SK-N-SH (cell line): ENCODE results near the gene DUSP6. TPM values are rescaled to one million over a fixed set of nuclear protein-coding genes. Genes with fewer than 3 reads are reported as not detected.

Experiments used
- CTCF ChIA-PET: fragments of 300-600, 350-600 bp; formaldehyde crosslinking; extraction: SDS; loops from one replicate; lab custom pipeline; 2021; lab: Yijun Ruan, JAX
- POLR2A ChIA-PET: fragments of 350-600 bp; sonication (Branson Sonifier 250); formaldehyde crosslinking; extraction: SDS; loops from one replicate; lab custom pipeline; 2020; ENCODE audit warnings: antibody characterized with exemption, inconsistent platforms; lab: Yijun Ruan, JAX
- DNase-seq: peaks from one replicate; pipeline ENCODE4 v3.0.0; 2012
- H2AFZ ChIP-seq: fragments of 200-600 bp; sonication (generic); 2 replicates; pipeline ENCODE4 v1.8.1; 2016; ENCODE audit warnings: antibody characterized with exemption, mild to moderate bottlenecking, low read depth
- H3F3A ChIP-seq: fragments of 200-600 bp; sonication (generic); replicated peaks from 2 replicates; pipeline ENCODE3; 2016; ENCODE audit warnings: antibody characterized with exemption, mild to moderate bottlenecking; ENCODE audit not compliant: insufficient read depth
- H3K27ac ChIP-seq, 2 experiments: fragments of 200-500 bp in 1 of 2; fragments of 200-600 bp in 1 of 2; sonication (Bioruptor generic) in 1 of 2; sonication (generic), shearing (Covaris generic) in 1 of 2; 2 replicates each; pipeline versions ENCODE4 v1.5.1 to v1.6.1; 2014 to 2016; ENCODE audit warnings: low read depth in 2 of 2, inconsistent platforms in 1 of 2, low read length in 1 of 2, mild to moderate bottlenecking in 1 of 2, mixed read lengths in 1 of 2
- H3K27me3 ChIP-seq: fragments of 200-600 bp; sonication (generic), shearing (Covaris generic); 2 replicates; pipeline ENCODE4 v1.6.1; 2016; ENCODE audit warnings: mixed run types; ENCODE audit not compliant: insufficient read depth
- H3K36me3 ChIP-seq, 2 experiments: fragments of 200-500 bp in 1 of 2; fragments of 200-600 bp in 1 of 2; sonication (Bioruptor generic) in 1 of 2; sonication (generic) in 1 of 2; replicated peaks in 1 of 2; 2 replicates each; pipeline versions ENCODE3 to v1.5.1; 2014 to 2016; ENCODE audit warnings: low read length in 1 of 2, mild to moderate bottlenecking in 1 of 2; ENCODE audit not compliant: insufficient read depth in 2 of 2, control insufficient read depth in 1 of 2
- H3K4me1 ChIP-seq, 2 experiments: fragments of 200-500 bp in 1 of 2; fragments of 200-600 bp in 1 of 2; sonication (Bioruptor generic) in 1 of 2; sonication (generic), shearing (Covaris generic) in 1 of 2; 2 replicates each; pipeline versions ENCODE4 v1.5.1 to v1.6.1; 2014 to 2016; ENCODE audit warnings: low read depth in 1 of 2, low read length in 1 of 2, mixed run types in 1 of 2; ENCODE audit not compliant: insufficient read depth in 2 of 2, control insufficient read depth in 1 of 2
- H3K4me2 ChIP-seq: fragments of 200-600 bp; sonication (generic), shearing (Covaris generic); 2 replicates; pipeline ENCODE4 v1.6.1; 2017; ENCODE audit warnings: mixed run types
- H3K4me3 ChIP-seq, 2 experiments: fragments of 200-500 bp in 1 of 2; fragments of 200-600 bp in 1 of 2; sonication (Bioruptor generic) in 1 of 2; sonication (generic), shearing (Covaris generic) in 1 of 2; 2 replicates each; pipeline versions ENCODE4 v1.5.1 to v1.8.1; 2014 to 2016; ENCODE audit warnings: low read depth in 2 of 2, inconsistent platforms in 1 of 2, low read length in 1 of 2, mild to moderate bottlenecking in 1 of 2, mixed read lengths in 1 of 2, moderate library complexity in 1 of 2
- H3K79me2 ChIP-seq: fragments of 200-600 bp; sonication (generic); 2 replicates; pipeline ENCODE4 v1.8.1; 2017; ENCODE audit warnings: mild to moderate bottlenecking; ENCODE audit not compliant: insufficient read depth
- H3K9ac ChIP-seq: fragments of 200-600 bp; sonication (generic); 2 replicates; pipeline ENCODE4 v1.6.1; 2017; ENCODE audit warnings: mixed run types
- H3K9me2 ChIP-seq: fragments of 200-600 bp; sonication (generic); 2 replicates; pipeline ENCODE4 v1.6.1; 2017; ENCODE audit warnings: mixed run types
- H3K9me3 ChIP-seq: fragments of 200-600 bp; sonication (generic); 2 replicates; pipeline ENCODE4 v1.6.1; 2017; ENCODE audit warnings: mixed run types, mild to moderate bottlenecking, moderate library complexity
- H4K20me1 ChIP-seq: fragments of 200-600 bp; sonication (generic); 2 replicates; pipeline ENCODE4 v1.6.1; 2017; ENCODE audit warnings: mild to moderate bottlenecking, mixed run types; ENCODE audit not compliant: insufficient read depth
- EZH2phosphoT487 ChIP-seq: fragments of 200-600 bp; sonication (generic); IDR thresholded peaks from 2 replicates; pipeline ENCODE4 v1.6.1; 2017; ENCODE audit warnings: low read depth, mixed run types, mild to moderate bottlenecking, antibody characterized with exemption, moderate library complexity, borderline replicate concordance
- FOXJ3 ChIP-seq: sonication (generic); formaldehyde crosslinking; IDR thresholded peaks from 2 replicates; pipeline ENCODE4 v1.5.1; 2020; ENCODE audit warnings: mild to moderate bottlenecking, missing genetic modification reagents
- GABPA ChIP-seq: IDR thresholded peaks from 2 replicates; pipeline ENCODE4 v1.4.0; 2012; ENCODE audit warnings: low read depth, mild to moderate bottlenecking
- GATA2 ChIP-seq: sonication (generic); formaldehyde crosslinking; IDR thresholded peaks from 2 replicates; pipeline ENCODE4 v1.5.0; 2020; ENCODE audit warnings: mild to moderate bottlenecking, missing genetic modification reagents
- NFIC ChIP-seq: IDR thresholded peaks from 2 replicates; pipeline ENCODE4 v1.4.0; 2012; ENCODE audit warnings: borderline replicate concordance
- NRF1 ChIP-seq: IDR thresholded peaks from 2 replicates; pipeline ENCODE4 v1.6.1; 2012; ENCODE audit warnings: low read depth, mild to moderate bottlenecking, low read length
- POLR2AphosphoS5 ChIP-seq: IDR thresholded peaks from 2 replicates; pipeline ENCODE4 v1.6.1; 2012; ENCODE audit warnings: low read depth, low read length
- RCOR1 ChIP-seq: fragments of 150-350 bp; IDR thresholded peaks from 2 replicates; pipeline ENCODE4 v1.6.1; 2017; ENCODE audit warnings: antibody characterized with exemption, low read length
- RFX5 ChIP-seq: IDR thresholded peaks from 2 replicates; pipeline ENCODE4 v1.6.1; 2012; ENCODE audit warnings: mild to moderate bottlenecking, improper control_type of control experiment, low read length
- SIN3A ChIP-seq: IDR thresholded peaks from 2 replicates; pipeline ENCODE4 v1.6.1; 2012; ENCODE audit warnings: low read depth, mild to moderate bottlenecking, low read length, moderate library complexity, borderline replicate concordance
- SMC3 ChIP-seq: IDR thresholded peaks from 2 replicates; pipeline ENCODE4 v1.6.1; 2012; ENCODE audit warnings: low read depth, low read length, improper control_type of control experiment
- TAF1 ChIP-seq: IDR thresholded peaks from 2 replicates; pipeline ENCODE4 v1.6.1; 2012; ENCODE audit warnings: low read depth, mild to moderate bottlenecking, low read length, moderate library complexity, borderline replicate concordance
- WGBS: methylation state at CpG from one replicate; pipeline ENCODE4 v1.1.6; 2017; ENCODE audit warnings: low lambda C conversion rate; 5-methylcytosine and 5-hydroxymethylcytosine counted together
- polyA plus RNA-seq, 3 experiments: library from polyadenylated mRNA; depleted of rRNA; stranded (reverse); fragments of >200 nt; gene quantifications; 2 replicates each; pipeline ENCODE4 v1.2.3, GENCODE V29; 2012
- TF ChIP-seq, protein P1 (sequence below): fragments of 150-350 bp; IDR thresholded peaks from 2 replicates; pipeline ENCODE4 v1.6.1; 2017; ENCODE audit warnings: antibody characterized with exemption, low read length, low read depth, borderline replicate concordance
- TF ChIP-seq, protein P2 (sequence below): IDR thresholded peaks from 2 replicates; pipeline ENCODE4 v1.4.0; 2012; ENCODE audit warnings: low read depth, borderline replicate concordance
- TF ChIP-seq, protein P3 (sequence below): IDR thresholded peaks from 2 replicates; pipeline ENCODE4; 2012

DUSP6 gene
- polyA plus RNA-seq, 1 of the 3 experiments (the other 2 are of a cell fraction) = 71.4 TPM

DNA sequence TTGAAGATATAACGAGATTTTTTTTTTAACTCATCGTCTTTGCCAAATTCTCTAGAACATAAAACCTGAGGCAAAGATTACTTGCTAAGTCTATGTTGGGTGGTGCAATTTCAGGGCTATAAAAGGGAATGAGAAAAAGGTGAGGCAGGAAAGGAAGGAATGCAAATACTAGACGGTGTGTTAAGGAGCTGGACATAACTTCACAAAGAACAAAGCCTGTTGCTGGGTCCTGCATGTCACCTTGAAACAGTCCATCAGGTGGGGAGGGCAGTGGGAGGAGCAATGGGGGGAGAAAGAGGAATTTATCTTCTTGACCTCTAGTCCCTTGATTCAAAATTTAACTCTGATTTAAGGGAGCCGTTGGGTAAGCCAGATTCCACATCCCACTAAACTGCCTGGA is 16.1 kb upstream of the DUSP6 start:
- Histone ChIP-seq H3K36me3 (peaks cover 0 to 7% of the 10 kb centered on the region in 2 experiments), H3K4me1 (peaks cover 18 to 37% of the 10 kb centered on the region in 2 experiments)
- TF ChIP-seq FOXJ3 (CRISPR knock-in tag) = no peak
- no peak for TF ChIP-seq GATA2 (CRISPR knock-in tag)
- TF ChIP-seq, protein P1, sequence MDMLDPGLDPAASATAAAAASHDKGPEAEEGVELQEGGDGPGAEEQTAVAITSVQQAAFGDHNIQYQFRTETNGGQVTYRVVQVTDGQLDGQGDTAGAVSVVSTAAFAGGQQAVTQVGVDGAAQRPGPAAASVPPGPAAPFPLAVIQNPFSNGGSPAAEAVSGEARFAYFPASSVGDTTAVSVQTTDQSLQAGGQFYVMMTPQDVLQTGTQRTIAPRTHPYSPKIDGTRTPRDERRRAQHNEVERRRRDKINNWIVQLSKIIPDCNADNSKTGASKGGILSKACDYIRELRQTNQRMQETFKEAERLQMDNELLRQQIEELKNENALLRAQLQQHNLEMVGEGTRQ = no peak
- TF ChIP-seq EZH2phosphoT487 = no peak
- no peak for TF ChIP-seq GABPA
- no peak for TF ChIP-seq SMC3
- TF ChIP-seq NRF1 = no peak
- no peak for TF ChIP-seq POLR2AphosphoS5
- TF ChIP-seq NFIC = no peak
- no peak for TF ChIP-seq SIN3A
- no peak for TF ChIP-seq RFX5
- no peak for TF ChIP-seq TAF1
- TF ChIP-seq, all 33 proteins: peak for 0
- Histone ChIP-seq H3K9me2 (no peaks in the 10 kb centered on the region), H2AFZ (no peak overlapping the region), H3K9me3 (no peaks in the 10 kb centered on the region), H3K27ac (peak overlapping the region in 1 of 2 experiments; percentile 93; a peak in 2 of 4 replicates), H3K4me3 (no peak overlapping the region), H3K27me3 (no peaks in the 10 kb centered on the region), H3K4me2 (no peak overlapping the region), H3K9ac (no peak overlapping the region), H3F3A (peaks cover 35% of the 10 kb centered on the region), H3K79me2 (no peaks in the 10 kb centered on the region; the same call in 1 of the 2 replicates), H4K20me1 (no peaks in the 10 kb centered on the region)
- DNase-seq = no peak
- ChIA-PET POLR2A (no interaction called here), CTCF (interaction anchor here (1.3 kb wide), 1 partner anchor 14 kb away, joined by 4 read pairs; no protein-coding TSS in a partner anchor)
- 90% methylated on average over 4 of the region's 4 CpGs for WGBS

DNA sequence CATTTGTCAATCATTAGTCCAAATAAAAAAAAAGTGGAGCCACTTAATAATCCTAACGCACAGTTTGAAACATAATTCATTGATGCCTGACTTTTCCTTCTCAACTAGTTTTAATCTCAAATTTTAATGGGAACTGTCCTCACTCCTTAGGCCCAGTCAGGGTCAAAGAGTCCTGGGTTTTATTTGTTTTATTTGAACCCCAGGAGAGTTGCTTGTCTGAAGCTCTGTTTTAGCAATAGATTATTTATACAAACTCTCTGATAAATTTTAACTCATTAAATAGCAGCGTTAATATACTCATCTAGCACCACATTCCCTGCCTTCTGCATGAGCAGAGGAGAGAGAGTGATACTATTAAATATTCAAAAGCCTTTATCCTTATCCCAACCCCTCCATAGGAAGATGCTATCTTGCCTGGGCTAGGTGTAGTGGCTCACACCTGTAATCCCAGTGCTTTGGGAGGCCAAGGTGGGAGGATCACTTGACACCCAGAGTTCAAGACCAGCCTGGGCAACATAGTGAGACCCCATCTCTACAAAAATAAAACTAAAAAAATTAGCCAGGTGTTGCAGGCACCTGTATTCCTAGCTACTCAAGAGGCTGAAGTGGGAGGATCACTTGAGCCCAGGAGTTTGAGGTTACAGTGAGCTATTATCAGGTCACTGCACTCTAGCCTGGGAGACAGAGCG is 14.5 kb upstream of the DUSP6 start:
- Histone ChIP-seq H3K9ac (no peak overlapping the region), H2AFZ (no peak overlapping the region), H3K27me3 (no peaks in the 10 kb centered on the region), H3K27ac (no peak overlapping the region), H3K79me2 (no peaks in the 10 kb centered on the region; the same call in 1 of the 2 replicates), H3F3A (peaks cover 31% of the 10 kb centered on the region), H3K9me2 (no peaks in the 10 kb centered on the region), H3K36me3 (peaks cover 5 to 7% of the 10 kb centered on the region in 2 experiments), H3K4me2 (no peak overlapping the region), H3K9me3 (no peaks in the 10 kb centered on the region), H3K4me3 (no peak overlapping the region), H4K20me1 (no peaks in the 10 kb centered on the region), H3K4me1 (peaks cover 16 to 29% of the 10 kb centered on the region in 2 experiments; a peak in 2 of 4 replicates)
- no peak for DNase-seq
- 92% methylated on average over 2 of the region's 3 CpGs for WGBS
- CTCF ChIA-PET = no interaction called here
- POLR2A ChIA-PET = no interaction called here
- TF ChIP-seq, protein P2, sequence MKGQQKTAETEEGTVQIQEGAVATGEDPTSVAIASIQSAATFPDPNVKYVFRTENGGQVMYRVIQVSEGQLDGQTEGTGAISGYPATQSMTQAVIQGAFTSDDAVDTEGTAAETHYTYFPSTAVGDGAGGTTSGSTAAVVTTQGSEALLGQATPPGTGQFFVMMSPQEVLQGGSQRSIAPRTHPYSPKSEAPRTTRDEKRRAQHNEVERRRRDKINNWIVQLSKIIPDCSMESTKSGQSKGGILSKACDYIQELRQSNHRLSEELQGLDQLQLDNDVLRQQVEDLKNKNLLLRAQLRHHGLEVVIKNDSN = no peak
- TF ChIP-seq, protein P3, sequence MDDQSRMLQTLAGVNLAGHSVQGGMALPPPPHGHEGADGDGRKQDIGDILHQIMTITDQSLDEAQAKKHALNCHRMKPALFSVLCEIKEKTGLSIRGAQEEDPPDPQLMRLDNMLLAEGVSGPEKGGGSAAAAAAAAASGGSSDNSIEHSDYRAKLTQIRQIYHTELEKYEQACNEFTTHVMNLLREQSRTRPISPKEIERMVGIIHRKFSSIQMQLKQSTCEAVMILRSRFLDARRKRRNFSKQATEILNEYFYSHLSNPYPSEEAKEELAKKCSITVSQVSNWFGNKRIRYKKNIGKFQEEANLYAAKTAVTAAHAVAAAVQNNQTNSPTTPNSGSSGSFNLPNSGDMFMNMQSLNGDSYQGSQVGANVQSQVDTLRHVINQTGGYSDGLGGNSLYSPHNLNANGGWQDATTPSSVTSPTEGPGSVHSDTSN = no peak
- TF ChIP-seq RCOR1 (no peak), GATA2 (CRISPR knock-in tag) (no peak), NRF1 (no peak), NFIC (no peak)
